Skeletal muscle satellite cell (primary cell): ENCODE measurements around the gene ADGRA3.

ENCODE experiments used
- H3K27me3 ChIP-seq: 2 replicates; pipeline ENCODE4 v1.7.0; 2013; ENCODE audit warnings: low read length; ENCODE audit not compliant: control insufficient read depth, insufficient read depth
- H3K36me3 ChIP-seq: 2 replicates; pipeline ENCODE4 v1.7.0; 2013; ENCODE audit warnings: mild to moderate bottlenecking, control low read depth, low read length; ENCODE audit not compliant: insufficient read depth
- H3K4me1 ChIP-seq: 2 replicates; pipeline ENCODE4 v1.7.0; 2013; ENCODE audit warnings: low read length; ENCODE audit not compliant: control insufficient read depth, insufficient read depth
- H3K4me2 ChIP-seq: 2 replicates; pipeline ENCODE4 v1.7.0; 2013; ENCODE audit warnings: mild to moderate bottlenecking, low read length
- H3K4me3 ChIP-seq: 2 replicates; pipeline ENCODE4 v1.7.0; 2013; ENCODE audit warnings: low read length
- H3K9ac ChIP-seq: 2 replicates; pipeline ENCODE4 v1.7.0; 2013; ENCODE audit warnings: mild to moderate bottlenecking, low read depth, low read length, moderate library complexity
- H3K9me3 ChIP-seq: replicated peaks from 2 replicates; pipeline ENCODE4 v1.7.0; 2013; ENCODE audit warnings: mild to moderate bottlenecking, control low read depth, low read length

The ADGRA3 gene

DNA sequence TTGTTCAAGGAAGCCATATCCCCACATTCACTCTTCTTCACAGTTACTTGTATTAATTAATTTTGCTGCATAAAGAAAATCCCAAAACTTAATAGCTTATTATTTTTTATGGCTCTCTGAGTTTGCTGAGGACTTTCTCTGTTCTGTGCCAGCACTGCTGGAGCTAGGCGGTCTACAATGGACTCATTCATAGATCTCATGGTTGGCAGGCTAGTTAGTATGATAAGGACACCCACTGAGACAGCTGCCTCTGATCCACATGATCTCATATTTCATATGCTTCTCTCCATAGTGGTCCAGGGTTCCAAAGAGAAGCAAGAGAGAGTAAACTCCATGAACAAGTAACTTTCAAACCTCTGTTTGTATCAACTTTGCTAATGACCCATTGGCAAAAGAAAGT, 170.2 kb downstream of the ADGRA3 start:
- H3K4me3 ChIP-seq, result no peak overlapping the region
- no peak overlapping the region for H3K9ac ChIP-seq
- H3K36me3 ChIP-seq, result no peaks in the 10 kb centered on the region
- no peak overlapping the region for H3K4me2 ChIP-seq
- no peaks in the 10 kb centered on the region for H3K4me1 ChIP-seq
- no peaks in the 10 kb centered on the region for H3K27me3 ChIP-seq
- no peaks in the 10 kb centered on the region for H3K9me3 ChIP-seq

DNA sequence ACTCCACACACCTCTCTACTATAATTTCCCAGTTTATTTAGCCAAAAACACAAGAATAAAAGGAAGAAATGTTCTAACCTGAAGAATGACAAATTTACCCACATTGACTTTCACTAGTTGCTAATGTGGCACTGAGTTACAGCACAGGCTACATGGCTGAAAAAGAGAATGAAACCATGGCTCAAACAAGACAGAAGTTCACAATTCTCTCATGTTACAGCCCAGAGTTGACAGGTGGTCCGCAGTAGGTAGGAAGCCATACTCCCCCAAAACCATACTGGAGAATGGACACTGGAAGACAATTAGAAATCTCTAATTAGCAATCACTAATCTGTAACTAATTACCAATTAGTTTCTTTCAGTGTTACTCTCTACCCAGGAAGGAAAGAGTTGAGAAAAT, 170.8 kb downstream of the ADGRA3 start:
- no peaks in the 10 kb centered on the region for H3K4me1 ChIP-seq
- H3K36me3 ChIP-seq, result no peaks in the 10 kb centered on the region
- H3K27me3 ChIP-seq, result no peaks in the 10 kb centered on the region
- no peak overlapping the region for H3K9ac ChIP-seq
- no peaks in the 10 kb centered on the region for H3K9me3 ChIP-seq
- H3K4me3 ChIP-seq, result no peak overlapping the region
- no peak overlapping the region for H3K4me2 ChIP-seq

DNA sequence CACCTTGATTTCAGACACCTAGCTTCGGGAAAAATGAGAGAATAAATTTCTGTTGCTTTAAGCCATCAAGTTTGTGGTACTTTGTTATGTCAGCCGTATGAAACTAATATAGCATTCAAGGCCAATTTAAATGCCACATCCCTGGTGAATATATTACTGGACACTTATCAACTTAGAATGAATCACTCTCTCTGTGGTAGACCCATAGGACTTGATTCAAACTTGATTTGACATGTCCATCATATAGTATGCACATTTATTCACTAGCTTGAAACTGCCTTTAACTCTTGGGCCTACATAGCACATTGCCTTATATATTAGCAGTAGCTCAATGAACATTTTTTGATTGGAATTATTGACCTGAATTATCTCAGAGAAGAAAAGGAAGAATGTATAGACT, 172.3 kb downstream of the ADGRA3 start:
- Histone ChIP-seq H3K27me3 (no peaks in the 10 kb centered on the region), H3K9ac (no peak overlapping the region), H3K4me3 (no peak overlapping the region), H3K4me2 (no peak overlapping the region), H3K9me3 (no peaks in the 10 kb centered on the region), H3K36me3 (no peaks in the 10 kb centered on the region), H3K4me1 (no peaks in the 10 kb centered on the region)

DNA sequence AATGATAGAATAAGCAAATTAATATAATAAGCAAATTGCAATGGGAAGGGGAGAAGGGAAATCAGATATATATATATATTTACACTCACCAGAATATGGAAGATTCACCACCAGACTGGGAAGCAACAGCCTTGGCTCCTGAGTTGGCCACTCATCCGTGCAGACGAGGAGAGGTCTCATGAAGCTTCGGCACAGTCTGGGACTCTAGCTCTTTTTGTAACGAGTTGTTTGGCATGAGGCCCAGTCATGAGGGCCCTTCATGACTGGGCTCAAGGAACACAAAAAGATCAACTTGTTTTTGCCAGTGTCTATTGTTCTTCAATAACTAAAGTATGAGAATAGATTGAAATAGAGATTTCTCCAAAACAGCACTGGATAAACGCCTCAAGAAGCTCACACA, 176.4 kb downstream of the ADGRA3 start:
- Histone ChIP-seq H3K4me1 (no peaks in the 10 kb centered on the region), H3K36me3 (no peaks in the 10 kb centered on the region), H3K27me3 (no peaks in the 10 kb centered on the region), H3K9me3 (no peaks in the 10 kb centered on the region), H3K4me3 (no peak overlapping the region), H3K4me2 (no peak overlapping the region), H3K9ac (no peak overlapping the region)

DNA sequence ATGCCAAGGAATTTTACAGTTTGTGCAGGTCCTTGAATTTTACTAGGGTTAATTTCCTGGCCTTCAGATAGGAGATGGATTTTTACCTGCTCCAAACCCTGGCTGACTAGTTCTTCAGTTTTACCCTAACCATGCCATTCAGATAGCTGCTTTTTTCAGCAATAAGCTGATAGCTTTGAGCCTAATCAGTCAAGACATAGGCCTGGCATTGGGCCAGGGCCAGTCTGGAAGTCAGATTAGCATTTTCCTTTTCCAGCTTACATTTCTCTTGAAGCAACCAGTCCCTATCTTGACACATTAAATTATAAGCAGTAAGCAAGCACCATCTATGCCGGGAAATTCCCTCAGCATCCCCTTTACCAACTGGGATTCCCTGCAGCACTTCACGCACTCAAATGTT, 177.1 kb downstream of the ADGRA3 start:
- H3K4me3 ChIP-seq, result no peak overlapping the region
- H3K27me3 ChIP-seq, result no peaks in the 10 kb centered on the region
- no peak overlapping the region for H3K9ac ChIP-seq
- H3K36me3 ChIP-seq, result no peaks in the 10 kb centered on the region
- H3K4me1 ChIP-seq, result no peaks in the 10 kb centered on the region
- H3K4me2 ChIP-seq, result no peak overlapping the region
- no peaks in the 10 kb centered on the region for H3K9me3 ChIP-seq
